ENCODE data around the gene GMDS. TPM values are rescaled to one million over a fixed set of nuclear protein-coding genes. Genes with fewer than 3 reads are reported as not detected.

GMDS gene
- total RNA-seq, 1 experiment from 2014 or later = 35.0 TPM

- 0 out of 2 replicates have a peak, but pooled peaks have one; percentile 29 for TF ChIP-seq ARID4B (CRISPR knock-in tag; IDR thresholded peaks at IDR 0.05; ENCODE audit: borderline replicate concordance)
- TF ChIP-seq E2F4 (CRISPR knock-in tag; IDR thresholded peaks at IDR 0.05; ENCODE audit: borderline replicate concordance, low read depth) = no peak; the same call in 1 of the 2 replicates
- TF ChIP-seq E2F1 (CRISPR knock-in tag; IDR thresholded peaks at IDR 0.05) = no peak
- TF ChIP-seq HMGXB4 (CRISPR knock-in tag; IDR thresholded peaks at IDR 0.05) = no peak
- no peak for TF ChIP-seq KAT7 (CRISPR knock-in tag; IDR thresholded peaks at IDR 0.05; ENCODE audit: borderline replicate concordance)
- no peak for TF ChIP-seq PREB (CRISPR knock-in tag; IDR thresholded peaks at IDR 0.05; ENCODE audit: borderline replicate concordance)
- no peak for TF ChIP-seq NFYB (CRISPR knock-in tag; conservative IDR thresholded peaks at IDR 0.05; ENCODE audit: low read depth)
- TF ChIP-seq ZNF423 (CRISPR knock-in tag; IDR thresholded peaks at IDR 0.05) = no peak
- 0 out of 2 replicates have a peak, but pooled peaks have one; percentile 44 for TF ChIP-seq TP53 (CRISPR knock-in tag; IDR thresholded peaks at IDR 0.05)
- TF ChIP-seq E2F5 (CRISPR knock-in tag; IDR thresholded peaks at IDR 0.05) = no peak
Observed at GRCh38 chr6:1619673-1620503, 625.5 kb downstream of the GMDS start (continued).

- Mint-ChIP-seq H3K4me3 (peak overlapping the region; percentile 45; the same call in 1 of the 2 replicates), H3K27me3 (ENCODE audit: low read depth) (peaks cover 98% of the 10 kb centered on the region), H3K4me1 (peaks cover 41% of the 10 kb centered on the region), H3K9me3 (no peaks in the 10 kb centered on the region), H3K27ac (no peak overlapping the region), H3K36me3 (no peaks in the 10 kb centered on the region)
- DNase-seq (ENCODE audit: low spot score) = no peak
- ChIA-PET CTCF (interaction anchor here (0.6 to 5.8 kb wide), 4 partner anchors 9 to 735 kb away, joined by 3 to 30 read pairs (median 4); partner anchors contain the start of gene FOXC1), POLR2A (interaction anchor here (0.5 kb wide), 1 partner anchor 1435 kb away, joined by 3 read pairs; no protein-coding TSS in a partner anchor)
- ATAC-seq = no peak; the same call in 1 of the 2 replicates
- TF ChIP-seq GRHL2 (CRISPR knock-in tag; IDR thresholded peaks at IDR 0.05; ENCODE audit: insufficient replicate concordance, severe bottlenecking) (no peak), ZMAT4 (CRISPR knock-in tag; IDR thresholded peaks at IDR 0.05) (no peak), ZNF138 (CRISPR knock-in tag; conservative IDR thresholded peaks at IDR 0.05) (no peak), PRDM15 (CRISPR knock-in tag; IDR thresholded peaks at IDR 0.05) (no peak), MXD4 (CRISPR knock-in tag; IDR thresholded peaks at IDR 0.05; ENCODE audit: borderline replicate concordance) (no peak), NFE2L1 (CRISPR knock-in tag; IDR thresholded peaks at IDR 0.05) (no peak), ZNF317 (CRISPR knock-in tag; IDR thresholded peaks at IDR 0.05; ENCODE audit: borderline replicate concordance, low read depth) (no peak), ZNF219 (CRISPR knock-in tag; IDR thresholded peaks at IDR 0.05; ENCODE audit: borderline replicate concordance) (no peak)
Observed at GRCh38 chr6:1619098-1619672, 626.2 kb downstream of the GMDS start.

Data from WTC11 (cell line).